Midbrain (tissue), 1 donor: ENCODE measurements around the gene ZNF536.

Experiments used
- DNase-seq: peaks from one replicate; lab custom pipeline; 2025; lab: John Stamatoyannopoulos, UW

Gene ZNF536

DNA sequence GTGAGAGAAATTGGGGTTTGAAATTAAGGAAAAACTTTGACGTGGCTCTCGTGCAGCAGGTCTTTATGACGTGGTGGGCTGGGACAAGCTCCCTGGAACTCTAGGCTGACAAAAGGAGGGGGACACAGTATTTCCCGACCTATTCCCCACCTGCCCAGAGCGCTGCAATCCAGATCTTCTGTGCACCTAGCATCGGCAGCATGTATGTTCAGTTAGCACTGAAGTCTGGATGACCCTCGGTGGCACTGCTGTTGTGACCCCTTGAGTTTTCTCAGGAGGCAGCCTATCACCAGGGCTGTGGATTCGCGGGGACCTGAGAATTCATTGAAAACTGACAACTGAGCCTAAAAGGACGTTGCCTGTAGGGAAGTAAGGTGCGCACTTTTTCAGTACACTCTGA, 9.1 kb upstream of the ZNF536 start:
- DNase-seq: no peak

DNA sequence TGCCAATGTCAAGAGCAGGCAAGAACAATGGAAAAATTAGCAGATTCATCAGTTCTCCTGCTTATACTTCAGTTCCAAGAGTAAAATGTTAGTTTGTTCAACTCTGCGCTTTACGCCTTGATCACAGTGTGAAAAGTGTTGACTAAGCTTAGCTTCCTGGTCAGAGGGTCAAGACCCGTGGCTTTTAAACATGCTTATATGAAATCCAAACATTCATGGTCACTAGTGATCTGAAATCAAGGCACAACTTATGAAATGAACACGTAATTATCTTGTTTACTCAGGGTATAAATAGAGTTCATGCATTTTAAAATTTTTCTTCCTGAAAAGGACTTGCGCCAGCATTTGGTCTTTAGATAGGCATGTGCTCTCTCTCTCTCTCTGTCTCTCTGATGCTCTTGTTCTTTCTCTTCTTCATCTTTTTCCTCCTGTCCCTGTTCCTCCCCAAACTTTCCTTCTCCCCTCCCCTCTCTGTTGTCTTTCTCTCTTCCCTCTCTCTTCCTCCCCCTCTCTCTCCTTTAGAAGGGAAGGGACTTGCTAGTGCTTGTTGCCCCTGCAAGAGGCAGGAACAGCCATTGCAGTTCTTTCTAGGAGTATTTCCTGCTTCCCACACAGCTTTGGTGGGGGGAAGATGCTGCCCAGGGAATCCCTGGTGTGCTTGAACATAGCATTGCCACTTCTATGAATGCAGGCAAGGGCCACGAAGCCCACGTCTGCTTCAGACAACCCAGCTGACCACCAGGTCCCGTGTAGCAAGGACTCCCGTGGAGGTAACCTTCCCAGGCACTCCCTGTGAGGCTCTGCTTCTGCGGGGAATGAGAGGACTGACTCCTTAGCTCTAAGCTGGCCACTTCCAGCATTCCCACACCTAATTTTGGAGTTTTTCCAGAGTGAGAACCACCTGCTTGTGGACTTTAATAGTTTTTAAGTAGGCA, 7.1 kb upstream of the ZNF536 start:
- no peak for DNase-seq

DNA sequence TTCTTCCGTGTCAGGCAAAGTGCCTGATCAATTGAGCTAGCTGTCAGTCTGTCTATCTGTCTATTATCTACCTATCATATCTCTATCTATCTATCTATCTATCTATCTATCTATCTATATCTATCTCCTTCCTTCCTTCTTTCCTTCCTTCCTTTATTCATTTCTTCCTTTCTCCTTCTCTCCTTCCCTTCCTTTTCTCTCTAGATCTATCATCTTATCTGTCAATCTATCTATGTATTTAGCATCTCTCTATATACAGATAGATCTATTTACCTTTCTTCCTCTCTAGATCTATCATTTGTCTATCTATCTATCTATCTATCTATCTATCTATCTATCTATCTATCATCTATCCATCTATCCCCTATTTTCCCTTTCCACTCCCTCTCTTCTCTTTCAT, 5.9 kb upstream of the ZNF536 start:
- no peak for DNase-seq

DNA sequence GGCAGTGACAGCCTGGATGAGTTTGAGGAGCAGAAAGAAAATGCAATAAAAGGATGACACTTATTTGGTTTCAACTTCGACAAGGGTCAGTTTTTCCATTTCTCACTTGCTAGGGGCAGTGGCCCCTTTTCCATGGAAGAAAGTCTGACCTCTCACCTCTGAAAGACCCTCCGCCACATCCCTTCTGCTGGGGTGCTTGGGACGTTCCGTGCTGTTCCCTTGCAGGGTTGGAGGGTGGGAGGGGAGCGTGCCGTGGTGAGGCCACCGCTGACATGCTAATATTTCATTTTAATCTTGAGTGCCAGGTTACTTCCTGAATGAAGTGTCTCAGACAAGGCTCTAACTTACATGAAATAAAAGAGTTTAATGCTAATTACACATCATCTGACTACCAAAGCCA, 5.2 kb upstream of the ZNF536 start:
- no peak for DNase-seq

DNA sequence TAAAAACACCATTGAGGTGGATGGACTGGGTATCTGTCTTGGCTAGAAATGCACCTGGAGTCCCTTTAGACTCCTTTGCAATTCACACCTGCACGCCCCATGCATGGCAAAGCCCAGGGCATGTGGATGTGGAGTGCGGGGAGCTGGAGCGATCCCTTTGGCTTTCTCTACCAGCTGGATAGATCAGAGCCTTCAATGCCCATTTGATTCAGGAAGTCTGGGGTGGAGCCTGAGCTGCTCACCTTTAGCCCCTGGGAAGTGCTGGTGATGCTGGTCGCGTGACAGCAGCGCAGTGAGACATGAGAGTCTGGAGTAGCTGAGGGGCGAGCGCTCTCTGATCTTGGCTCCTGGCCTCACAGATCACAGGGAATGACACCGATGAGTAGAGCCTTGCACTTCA, 4.8 kb upstream of the ZNF536 start:
- no peak for DNase-seq

DNA sequence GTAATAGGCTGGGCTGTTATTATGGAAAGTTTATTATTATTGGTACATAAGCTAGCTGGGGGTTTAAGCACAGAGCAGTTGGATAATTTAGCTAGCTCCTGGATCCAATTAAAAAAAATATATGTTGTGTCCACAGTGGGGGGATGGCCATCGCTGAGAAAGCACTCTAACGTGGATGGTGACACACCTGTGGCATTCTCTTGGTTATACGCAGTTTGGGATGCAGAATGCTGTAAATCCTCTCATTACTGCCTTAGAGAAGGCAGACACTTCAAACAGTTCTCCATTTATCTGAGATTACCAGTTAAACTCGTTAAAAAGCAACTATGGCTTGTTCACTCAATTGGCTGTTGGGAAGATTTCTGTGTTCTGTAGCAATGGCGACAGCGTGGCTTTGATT, 2.4 kb upstream of the ZNF536 start:
- no peak for DNase-seq

DNA sequence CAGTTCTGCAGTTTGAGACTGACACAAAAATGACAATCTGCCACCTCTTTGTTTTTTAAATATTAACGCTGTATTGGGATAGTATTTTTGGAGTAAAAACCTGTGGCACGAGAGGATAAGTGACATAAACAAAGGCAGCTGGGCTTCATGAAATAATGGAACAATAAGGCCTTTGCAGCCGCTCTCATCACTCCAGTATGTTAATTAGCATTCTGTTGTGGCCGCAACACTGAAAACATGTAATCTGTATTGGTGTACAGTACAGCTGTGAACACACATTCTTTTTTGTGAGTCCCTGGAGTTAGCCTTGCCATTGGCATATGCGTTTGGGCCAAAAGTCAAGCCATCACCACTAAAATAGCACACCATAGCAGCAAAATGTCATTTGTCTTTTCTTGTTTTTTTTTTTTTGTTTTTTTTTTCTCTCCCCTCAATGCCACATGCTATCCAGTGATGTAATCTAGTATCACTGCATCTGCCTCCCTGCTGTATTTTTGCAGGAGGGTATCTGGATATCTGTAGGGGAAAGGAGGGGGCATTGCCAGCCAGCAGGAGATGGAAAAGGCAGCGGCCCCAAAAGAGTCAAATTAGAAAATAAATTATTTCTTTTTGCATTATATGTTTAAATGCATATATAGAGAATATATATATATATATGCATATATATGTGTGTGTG, 885 bp upstream of the ZNF536 start:
- peak; percentile 72 for DNase-seq

DNA sequence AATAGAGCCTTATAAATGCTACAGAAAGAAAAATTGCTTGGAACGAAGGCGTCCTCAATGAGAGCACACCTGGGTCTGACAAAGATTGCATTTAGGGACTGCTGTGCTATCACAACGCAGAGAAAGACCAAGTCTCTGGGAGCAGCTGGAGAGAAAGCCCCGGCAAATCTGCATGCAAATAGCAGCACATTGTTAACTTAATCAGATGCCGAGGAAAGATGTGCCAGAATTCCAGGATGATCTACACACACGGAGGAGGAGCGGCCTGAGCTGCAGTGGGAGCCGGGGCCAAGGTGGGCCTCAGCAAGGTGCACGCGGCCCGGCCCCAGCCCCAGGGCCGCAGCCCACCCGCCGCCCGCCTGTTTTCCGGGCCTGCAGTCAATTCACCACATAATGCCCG, 1.4 kb downstream of the ZNF536 start:
- peak; percentile 28 for DNase-seq

DNA sequence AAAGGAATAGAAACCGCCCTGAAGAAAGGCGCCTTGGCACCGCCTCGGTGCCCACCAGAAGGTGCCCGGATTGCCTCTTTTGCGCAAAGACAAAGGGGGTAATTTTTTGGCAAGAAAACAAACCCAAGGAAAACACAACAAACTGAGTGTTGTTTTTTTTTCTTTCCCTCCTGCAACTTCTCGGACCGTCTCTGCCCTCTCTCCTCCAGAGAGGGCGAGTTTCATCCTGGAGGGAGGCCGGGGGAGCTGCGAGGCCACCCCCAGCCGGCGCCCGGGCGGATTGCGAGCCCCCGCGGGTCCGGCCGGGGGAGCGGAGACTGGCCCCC, 2.3 kb downstream of the ZNF536 start:
- DNase-seq: no peak

DNA sequence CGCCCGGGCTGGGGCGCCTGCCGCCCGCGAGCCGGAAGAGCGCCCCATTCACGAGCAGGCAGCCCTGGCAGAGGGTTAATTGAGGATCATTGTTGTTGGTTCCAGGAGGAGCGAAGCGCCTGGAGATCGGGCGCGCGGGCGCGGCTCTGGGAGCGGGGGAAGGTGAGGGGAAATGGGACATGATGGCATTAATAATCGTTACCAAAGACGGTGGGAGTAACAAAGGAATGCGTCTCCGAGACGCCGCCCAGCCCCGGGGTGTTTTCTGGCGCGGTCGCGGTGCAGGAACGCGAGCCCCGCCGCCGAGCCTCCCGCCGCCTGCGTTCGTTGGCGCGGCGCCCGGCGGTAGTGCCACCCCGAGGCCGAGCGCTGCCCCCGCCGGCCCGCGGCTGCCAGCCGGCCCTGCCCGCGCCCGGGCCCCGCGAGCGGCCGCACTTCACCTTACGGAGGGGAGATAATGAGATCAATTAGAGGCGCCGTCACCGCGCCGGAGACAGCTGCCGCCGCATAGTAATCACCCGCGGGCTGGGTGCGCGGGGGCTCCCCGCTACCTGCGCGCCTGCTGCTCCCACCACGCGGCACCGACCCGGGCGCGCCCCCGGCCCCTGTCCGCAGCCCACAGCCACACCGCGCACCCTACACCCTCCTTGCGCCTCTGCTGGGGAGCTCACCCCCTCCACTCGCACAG, 2.8 kb downstream of the ZNF536 start:
- DNase-seq: peak; percentile 58

DNA sequence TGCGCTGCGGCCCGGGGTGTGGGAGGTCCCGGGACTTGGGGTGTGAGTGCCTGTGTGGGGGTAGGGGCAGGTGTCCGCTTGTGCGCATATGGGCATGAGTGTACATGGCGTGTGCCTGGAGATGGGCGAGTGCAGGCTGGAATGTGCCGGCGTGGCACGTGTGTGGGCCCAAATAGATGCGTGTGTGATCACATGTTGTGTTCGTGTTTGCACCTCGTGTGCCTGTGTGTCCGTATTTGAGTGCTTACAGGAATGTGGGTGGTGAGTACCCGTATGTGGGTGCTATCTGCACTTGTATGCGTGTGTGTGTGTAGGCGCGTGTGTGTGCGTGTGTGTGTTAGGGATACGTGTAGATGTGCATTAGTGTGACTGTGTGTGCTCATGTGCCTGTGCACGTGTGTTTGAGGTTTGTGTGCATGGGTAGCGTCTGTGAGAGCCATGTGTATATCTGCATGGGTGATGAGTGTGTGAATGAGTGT, 3.4 kb downstream of the ZNF536 start:
- DNase-seq: no peak

DNA sequence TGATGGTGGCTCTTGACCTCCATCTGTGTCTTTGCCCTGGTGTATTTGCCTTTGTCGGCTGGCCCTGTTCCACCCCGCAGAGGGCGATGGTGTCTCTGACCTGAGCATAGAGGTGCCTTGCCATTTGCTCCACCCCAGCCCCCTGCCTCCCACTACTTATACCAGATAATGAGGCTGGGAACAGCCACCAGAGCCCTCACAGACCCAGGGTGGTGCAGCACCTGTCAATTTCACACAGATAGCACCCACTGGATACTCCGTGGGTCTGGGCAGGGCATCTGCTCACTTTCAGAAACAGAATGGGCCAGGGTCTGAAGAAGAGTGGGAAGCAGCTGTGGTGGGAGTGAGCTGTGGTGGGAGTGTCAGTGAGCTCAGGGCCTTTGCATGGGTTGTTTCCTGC, 4.1 kb downstream of the ZNF536 start:
- no peak for DNase-seq

DNA sequence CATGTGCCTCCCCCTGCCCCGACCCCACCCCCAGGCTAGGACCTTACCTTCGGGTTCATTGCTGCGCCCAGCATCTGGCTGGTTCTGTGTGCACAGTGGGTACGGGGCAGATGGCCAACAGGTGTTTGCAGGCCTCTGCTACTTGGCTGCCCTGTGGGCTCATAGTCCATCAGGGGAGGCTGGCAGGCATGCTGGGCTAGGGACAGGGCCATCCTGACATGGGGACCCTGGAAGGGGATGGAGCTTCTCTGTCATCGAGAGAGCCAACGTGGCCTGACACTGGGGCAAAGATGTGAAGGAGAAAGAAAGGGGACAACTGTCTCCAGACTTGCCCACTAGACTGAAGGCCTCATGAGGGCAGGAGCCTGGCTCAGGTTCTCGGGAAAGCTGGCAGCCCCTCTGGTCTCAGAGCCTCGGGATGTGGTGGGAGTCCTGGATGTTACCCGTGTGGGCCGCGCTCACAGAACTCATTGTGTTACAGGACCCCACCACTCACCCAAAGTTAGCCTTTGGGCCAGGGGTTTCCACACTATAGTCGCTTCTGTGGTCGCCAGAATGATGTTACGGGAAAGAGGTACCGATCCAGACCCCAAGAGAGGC, 4.7 kb downstream of the ZNF536 start:
- DNase-seq: no peak

DNA sequence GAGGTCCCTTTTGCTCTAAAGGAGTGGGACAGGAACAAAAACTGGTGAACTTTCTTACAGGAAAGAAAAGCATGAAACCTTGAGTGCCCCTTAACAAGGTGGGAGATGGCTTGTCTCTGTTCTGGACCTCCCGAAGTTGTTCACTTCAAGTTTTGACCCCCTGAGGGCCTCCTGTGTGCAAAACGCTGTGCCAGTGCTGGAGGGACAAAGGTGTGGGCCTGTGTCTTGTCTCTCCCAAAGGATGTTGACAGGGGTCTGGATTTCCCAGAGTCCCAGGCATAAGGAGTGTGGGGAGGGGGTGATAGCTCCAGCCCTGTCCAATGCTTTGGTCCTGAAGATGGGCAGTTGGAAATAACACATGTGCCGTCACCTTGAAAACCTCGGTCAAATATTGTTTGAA, 6.5 kb downstream of the ZNF536 start:
- no peak for DNase-seq

DNA sequence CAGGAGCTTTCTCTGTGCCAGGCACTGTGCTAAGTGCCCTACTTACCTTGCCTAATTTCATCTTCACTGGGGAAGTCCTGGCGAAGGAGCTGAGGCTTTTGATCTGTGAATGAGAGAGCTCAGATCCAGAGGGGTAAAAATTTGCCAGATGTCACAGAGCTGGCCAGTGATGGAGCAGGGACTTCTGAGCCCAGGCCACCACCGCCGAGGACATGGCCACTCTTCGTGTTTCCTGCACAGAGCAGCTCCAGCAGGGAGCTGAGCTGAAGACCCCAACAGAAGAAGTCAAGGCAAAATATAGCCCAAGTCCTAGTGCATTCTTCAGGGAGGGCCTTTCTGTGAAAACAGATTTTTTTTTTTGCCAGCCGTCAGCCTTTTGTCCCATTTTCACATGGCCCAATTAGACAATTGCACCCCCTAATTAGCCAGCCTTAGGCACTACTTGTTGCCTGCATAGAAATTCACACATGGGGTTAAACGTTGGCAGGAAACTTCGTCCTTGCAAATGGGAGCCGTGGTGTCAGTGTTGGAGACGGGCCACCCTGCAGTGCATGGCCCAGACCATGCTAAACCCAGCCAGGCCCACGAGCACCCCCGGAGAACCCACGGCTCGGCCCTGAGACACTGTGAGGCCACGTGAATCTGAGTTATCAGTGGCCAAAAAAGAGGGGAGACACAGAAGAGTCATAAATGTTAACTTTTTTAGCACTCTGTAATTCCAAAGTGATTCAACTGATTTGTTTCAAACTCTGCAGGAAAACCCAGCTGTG, 7.8 kb downstream of the ZNF536 start:
- DNase-seq: no peak

DNA sequence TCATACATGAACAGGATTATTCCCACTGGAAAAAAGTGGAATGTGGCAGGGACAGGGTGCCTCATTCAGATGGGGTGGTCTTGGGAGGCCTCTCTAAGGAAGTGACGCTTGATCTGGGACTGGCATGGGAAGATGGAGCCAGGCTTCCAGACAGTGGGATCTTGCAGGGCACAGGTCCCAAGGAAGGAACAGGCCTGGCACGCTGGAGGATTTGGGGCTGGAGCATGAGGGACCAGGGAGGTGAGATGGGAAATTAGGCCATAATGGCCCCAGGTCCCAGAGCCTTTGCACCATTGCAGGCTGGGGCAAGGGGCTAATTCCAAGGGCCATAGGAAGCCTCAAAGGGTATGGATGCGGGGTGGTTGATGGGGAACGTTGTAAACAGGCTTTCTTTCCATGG, 9.2 kb downstream of the ZNF536 start:
- no peak for DNase-seq

DNA sequence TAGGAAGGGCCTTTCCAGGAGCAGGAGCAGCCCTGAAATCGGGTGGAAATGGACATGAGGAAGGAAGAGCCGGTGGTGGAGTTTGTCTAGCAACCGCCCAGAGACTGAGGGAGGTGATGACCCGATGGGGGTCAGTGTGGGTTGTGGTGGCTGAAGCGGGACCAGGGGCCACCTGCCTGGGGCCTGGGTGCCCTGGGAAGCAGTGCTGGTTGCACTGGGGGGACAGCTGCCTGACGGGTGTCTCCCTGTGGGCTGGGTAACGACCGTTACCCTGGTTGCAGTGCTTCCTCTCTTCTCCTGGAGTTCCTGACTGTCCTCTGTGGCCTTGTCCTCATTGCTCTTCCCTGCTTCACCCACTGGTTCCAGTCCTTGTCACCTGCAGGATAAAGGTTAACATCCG, 13.0 kb downstream of the ZNF536 start:
- no peak for DNase-seq

DNA sequence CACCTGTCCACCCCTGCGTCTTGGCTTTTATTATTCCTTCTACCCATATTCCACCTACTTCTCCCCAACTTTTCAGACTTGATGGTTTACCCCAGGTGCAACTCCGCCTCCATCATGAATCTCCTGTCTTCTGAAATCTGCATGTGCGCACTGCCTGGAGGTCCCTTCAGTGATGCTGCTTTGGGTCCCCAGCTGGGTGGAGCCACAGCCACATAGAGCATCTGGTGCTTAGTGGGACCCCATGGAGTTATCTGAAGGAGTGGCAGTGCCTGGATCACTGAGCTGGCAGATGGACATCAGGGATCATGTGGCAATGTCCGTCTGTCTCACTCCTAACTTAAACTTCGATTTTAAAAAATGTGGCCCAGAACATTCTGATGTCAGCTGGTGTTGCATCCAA, 13.5 kb downstream of the ZNF536 start:
- no peak for DNase-seq

DNA sequence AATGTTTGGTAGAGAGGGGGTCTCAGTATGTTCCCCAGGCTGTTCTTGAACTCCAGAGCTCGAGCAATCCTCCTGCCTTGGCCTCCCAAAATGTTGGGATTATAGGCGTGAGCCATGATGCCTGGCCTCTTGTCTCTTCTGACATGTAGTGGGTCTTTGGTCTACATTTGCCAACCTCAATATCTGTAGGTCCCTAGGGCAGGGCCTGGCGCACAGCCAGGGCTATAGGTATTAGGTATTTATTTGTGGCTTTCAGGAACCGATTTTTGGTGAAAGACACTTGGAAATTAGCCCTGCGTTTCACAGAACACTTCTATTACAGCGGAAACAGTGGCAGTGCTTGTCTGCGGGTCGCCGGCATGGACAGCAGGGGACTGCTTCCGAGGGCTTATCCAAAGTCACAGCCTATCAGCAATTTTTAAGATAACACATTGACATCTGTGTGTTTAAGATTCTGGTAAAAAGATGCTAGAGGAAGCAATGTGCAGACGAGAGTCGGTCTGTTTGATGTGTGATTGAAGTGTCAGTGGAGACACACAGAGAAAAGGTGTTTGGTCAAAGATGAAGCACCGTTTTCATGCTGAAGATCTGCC, 14.5 kb downstream of the ZNF536 start:
- no peak for DNase-seq

DNA sequence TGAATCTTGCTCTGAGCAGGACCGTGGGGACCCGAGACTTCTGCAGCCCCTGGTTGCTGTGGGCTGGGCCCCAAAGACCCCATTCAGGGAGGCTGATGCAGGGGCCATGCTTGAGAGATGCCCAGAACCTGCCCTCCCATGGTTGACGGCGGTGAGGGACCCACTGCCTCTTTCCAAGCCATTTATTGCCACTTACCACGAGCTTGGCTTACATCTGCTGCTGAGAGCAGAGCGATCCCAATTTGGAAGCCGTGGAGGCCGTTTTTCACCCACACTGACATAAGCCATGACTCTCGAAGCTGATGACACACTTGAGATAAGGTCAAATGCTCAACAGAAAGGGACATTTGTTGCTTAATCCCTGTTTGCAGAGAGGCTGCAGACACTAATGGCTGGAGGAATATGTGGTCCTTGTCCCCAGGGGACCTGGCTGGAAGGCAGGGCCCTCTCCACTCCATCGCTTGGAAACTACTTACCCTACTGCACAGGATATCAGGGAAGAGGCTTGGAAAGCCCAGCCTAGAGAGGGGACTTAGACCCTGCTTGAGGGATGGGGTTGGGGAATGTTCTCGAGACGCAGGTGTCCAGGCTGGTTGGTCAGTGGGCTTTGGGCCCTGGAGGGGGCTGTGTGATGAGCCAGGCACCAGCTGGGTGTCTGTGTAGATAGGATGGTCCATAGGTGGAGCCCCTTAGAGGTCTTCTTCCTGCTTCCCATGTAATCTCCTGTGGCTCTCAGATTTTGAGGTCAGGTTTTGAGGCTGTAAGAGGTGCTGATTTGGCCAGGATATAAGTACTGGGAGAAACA, 15.3 kb downstream of the ZNF536 start:
- DNase-seq: no peak

DNA sequence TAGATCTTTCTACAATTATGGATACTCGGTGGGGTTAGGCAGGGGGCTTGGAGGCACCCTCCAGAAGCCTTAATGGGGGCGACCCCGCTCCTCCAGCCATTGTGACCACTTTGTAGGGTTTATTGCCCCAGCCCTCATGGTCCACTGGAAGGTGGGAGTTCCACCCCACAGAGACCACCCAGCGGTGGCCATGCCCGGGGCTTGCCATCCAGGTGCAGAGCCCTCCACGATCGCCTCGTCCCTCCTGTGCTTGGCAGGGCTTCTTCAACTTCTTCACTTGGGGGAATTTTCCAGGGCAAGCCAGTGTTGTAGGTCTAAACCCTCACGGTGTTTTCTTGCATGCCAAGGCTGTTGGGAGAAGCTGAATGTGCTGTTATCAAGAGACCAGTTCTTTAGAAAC, 16.1 kb downstream of the ZNF536 start:
- DNase-seq: no peak
